A549 (cell line): Measurements from ENCODE around the gene BMPER.

ENCODE experiments used
- CTCF ChIP-seq: fragments of >200 bp; sonication (Bioruptor Twin); formaldehyde crosslinking; IDR thresholded peaks from 3 replicates; pipeline ENCODE4 v1.5.1; 2016
- E2F6 ChIP-seq: IDR thresholded peaks from 2 replicates; pipeline ENCODE4 v1.6.1; 2012; ENCODE audit warnings: low read depth, borderline replicate concordance
- PHF8 ChIP-seq: fragments of 200-600 bp; sonication (generic); IDR thresholded peaks from 2 replicates; pipeline ENCODE4 v1.6.1; 2016; ENCODE audit warnings: low read depth, mild to moderate bottlenecking, antibody characterized with exemption, moderate library complexity, borderline replicate concordance
- POLR2A ChIP-seq: IDR thresholded peaks from 2 replicates; pipeline ENCODE4 v1.6.1; 2012; ENCODE audit warnings: mild to moderate bottlenecking, low read length
- ZFP36 ChIP-seq: fragments of 450-650 bp; IDR thresholded peaks from 2 replicates; pipeline ENCODE4 v1.6.1; 2014; ENCODE audit warnings: borderline replicate concordance; ENCODE audit not compliant: partially characterized antibody

DNA sequence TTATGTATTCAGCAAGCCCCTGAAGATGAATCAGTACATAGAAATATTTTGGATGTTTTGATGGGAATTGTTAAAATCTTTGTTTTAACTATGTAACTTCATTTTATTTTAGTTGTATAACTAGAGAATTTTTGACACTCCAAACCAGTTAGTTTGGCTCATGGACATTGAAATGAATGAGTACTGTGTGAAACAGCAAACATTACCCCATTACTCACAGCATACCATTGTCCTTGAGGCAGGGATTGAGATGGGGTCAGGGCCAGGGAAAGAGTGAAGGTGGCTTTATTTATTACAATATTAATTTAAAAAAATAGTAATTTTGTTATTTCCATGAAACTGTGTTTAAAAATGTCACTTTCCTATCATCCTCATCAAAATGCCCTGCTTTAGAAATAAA is 4.8 kb upstream of the BMPER start:
- TF ChIP-seq E2F6 (no peak), ZFP36 (no peak), POLR2A (no peak), PHF8 (no peak), CTCF (no peak)
